ENCODE measurements around the gene BPIFB3.

DNA sequence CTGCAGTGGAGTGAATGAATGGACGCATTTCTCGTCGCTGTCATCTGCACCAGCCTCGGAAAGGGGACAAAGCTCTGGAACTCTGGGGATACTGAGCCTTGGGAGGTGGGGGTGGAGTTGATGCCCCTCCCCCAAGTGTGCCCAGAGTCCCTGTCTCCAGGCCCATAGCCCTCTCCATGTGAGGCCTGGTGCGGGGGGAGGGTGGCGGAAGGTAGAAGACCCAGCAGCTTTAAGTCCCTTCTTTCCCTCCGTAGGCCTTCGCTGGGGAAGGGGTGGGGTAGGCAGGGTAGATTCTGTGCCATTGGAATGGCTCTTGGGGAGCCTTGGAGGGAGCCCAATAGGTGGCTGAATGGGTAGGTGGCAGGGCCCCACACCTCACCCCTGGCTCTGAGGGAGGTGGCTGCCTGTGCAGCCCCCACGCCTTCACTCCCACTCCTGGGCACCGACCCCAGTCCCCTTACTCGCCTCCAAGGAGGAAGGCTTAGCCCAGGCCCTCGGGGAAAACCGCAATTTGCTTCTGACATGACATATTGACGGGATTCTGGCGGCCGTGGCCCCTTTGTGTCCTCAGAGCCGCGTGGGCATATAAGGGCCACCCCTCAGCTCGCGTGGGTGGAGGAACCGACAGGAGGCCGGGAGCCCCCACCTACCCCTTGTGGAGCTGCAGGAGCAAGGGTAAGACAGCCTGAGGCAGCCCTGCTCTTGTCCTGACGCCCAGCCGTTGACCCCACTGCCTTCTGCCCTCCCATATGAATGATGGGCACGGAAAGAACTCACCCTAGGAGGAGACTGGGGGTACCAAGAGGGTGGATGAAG is at the start of gene BPIFB3:
- TF ChIP-seq, protein P1, sequence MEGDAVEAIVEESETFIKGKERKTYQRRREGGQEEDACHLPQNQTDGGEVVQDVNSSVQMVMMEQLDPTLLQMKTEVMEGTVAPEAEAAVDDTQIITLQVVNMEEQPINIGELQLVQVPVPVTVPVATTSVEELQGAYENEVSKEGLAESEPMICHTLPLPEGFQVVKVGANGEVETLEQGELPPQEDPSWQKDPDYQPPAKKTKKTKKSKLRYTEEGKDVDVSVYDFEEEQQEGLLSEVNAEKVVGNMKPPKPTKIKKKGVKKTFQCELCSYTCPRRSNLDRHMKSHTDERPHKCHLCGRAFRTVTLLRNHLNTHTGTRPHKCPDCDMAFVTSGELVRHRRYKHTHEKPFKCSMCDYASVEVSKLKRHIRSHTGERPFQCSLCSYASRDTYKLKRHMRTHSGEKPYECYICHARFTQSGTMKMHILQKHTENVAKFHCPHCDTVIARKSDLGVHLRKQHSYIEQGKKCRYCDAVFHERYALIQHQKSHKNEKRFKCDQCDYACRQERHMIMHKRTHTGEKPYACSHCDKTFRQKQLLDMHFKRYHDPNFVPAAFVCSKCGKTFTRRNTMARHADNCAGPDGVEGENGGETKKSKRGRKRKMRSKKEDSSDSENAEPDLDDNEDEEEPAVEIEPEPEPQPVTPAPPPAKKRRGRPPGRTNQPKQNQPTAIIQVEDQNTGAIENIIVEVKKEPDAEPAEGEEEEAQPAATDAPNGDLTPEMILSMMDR (optimal IDR thresholded peaks at IDR 0.05 in 1 of 3, IDR thresholded peaks at IDR 0.05 in 1 of 3, conservative IDR thresholded peaks at IDR 0.05 in 1 of 3; ENCODE audit: extremely low read depth in 1 of 3, insufficient read depth in 2 of 3, low read length in 3 of 3): no peak
- no peak for TF ChIP-seq EZH2 (IDR thresholded peaks at IDR 0.05; ENCODE audit: low read length)
